Progenitor cell of endocrine pancreas (in vitro differentiated cells): ENCODE measurements around the gene ITFG2. TPM values are rescaled to one million over a fixed set of nuclear protein-coding genes. Genes with fewer than 3 reads are reported as not detected.

Experiments
- DNase-seq: peaks from one replicate; pipeline ENCODE4 v3.0.0; 2021; ENCODE audit warnings: low spot score; ENCODE audit not compliant: unreplicated experiment
- H3K27ac Mint-ChIP-seq: 2 replicates; pipeline ENCODE4 v1.8.0; 2021; ENCODE audit warnings: mild to moderate bottlenecking, moderate library complexity, mixed read lengths
- H3K27me3 Mint-ChIP-seq: 2 replicates; pipeline ENCODE4 v1.8.0; 2021; ENCODE audit warnings: mixed read lengths
- H3K36me3 Mint-ChIP-seq: 2 replicates; pipeline ENCODE4 v1.8.0; 2022; ENCODE audit warnings: mixed read lengths; ENCODE audit not compliant: insufficient read depth
- H3K4me1 Mint-ChIP-seq: 2 replicates; pipeline ENCODE4 v1.8.0; 2021; ENCODE audit warnings: low read depth, mixed read lengths
- H3K4me3 Mint-ChIP-seq: 2 replicates; pipeline ENCODE4 v1.8.0; 2021; ENCODE audit warnings: low read depth, mild to moderate bottlenecking, moderate library complexity, mixed read lengths
- H3K9me3 Mint-ChIP-seq: 2 replicates; pipeline ENCODE4 v1.8.0; 2021; ENCODE audit warnings: low read depth, mixed read lengths
- CTCF ChIP-seq: fragments of 200-600 bp; sonication (generic); IDR thresholded peaks from one replicate; pipeline ENCODE4 v1.5.0; 2021; ENCODE audit warnings: antibody characterized with exemption, mild to moderate bottlenecking; ENCODE audit not compliant: unreplicated experiment
- total RNA-seq: library from RNA; stranded (reverse); gene quantifications from 2 replicates; pipeline ENCODE4 v1.2.1, GENCODE V29; 2021

Gene ITFG2
- total RNA-seq, 1 donor from 2014 or later: 85.3 TPM

DNA sequence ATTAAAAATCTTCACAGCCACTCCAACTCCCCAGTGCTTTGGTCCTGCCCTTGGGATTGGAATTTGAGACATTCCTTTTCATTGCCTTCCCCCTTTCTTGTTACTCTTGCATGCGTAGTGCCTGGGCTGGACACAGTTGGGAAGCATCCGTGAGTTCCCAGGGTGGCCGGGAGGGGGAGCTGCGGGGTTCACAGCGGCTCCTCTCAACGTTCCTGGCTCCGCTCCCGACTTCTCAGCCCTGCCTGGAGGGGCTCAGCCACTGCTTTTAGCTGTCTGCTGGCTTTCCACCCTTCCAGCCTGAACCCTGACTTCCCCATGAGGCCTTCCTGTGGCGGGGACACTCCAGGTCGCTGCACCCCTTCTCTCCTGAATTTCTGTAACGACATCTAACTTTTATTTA lies 41.2 kb downstream of the ITFG2 start:
- peaks cover under 1% of the 10 kb centered on the region for H3K36me3 Mint-ChIP-seq
- H3K27ac Mint-ChIP-seq: peak overlapping the region; percentile 12
- peak; percentile 98 for TF ChIP-seq CTCF

GRCh38 chr12:2854669-2855453 lies 42.4 kb downstream of the ITFG2 start:
- H3K36me3 Mint-ChIP-seq: peaks cover 2% of the 10 kb centered on the region
- peaks cover 13% of the 10 kb centered on the region for H3K27me3 Mint-ChIP-seq
- H3K27ac Mint-ChIP-seq: no peak overlapping the region
- no peaks in the 10 kb centered on the region for H3K9me3 Mint-ChIP-seq
- no peak for DNase-seq
- no peak overlapping the region for H3K4me3 Mint-ChIP-seq
- no peak for TF ChIP-seq CTCF
- H3K4me1 Mint-ChIP-seq: peaks cover 15% of the 10 kb centered on the region

More for the DNA sequence above, 41.2 kb downstream of the ITFG2 start:
- no peaks in the 10 kb centered on the region for H3K9me3 Mint-ChIP-seq
- peaks cover 13% of the 10 kb centered on the region for H3K27me3 Mint-ChIP-seq
- H3K4me1 Mint-ChIP-seq: peaks cover 18% of the 10 kb centered on the region
- no peak overlapping the region for H3K4me3 Mint-ChIP-seq
- peak; percentile 93 for DNase-seq

- no peak for DNase-seq
- H3K27ac Mint-ChIP-seq: no peak overlapping the region
- H3K27me3 Mint-ChIP-seq: peaks cover 13% of the 10 kb centered on the region
- peaks cover 15% of the 10 kb centered on the region for H3K4me1 Mint-ChIP-seq
- no peaks in the 10 kb centered on the region for H3K9me3 Mint-ChIP-seq
- no peak overlapping the region for H3K4me3 Mint-ChIP-seq
- TF ChIP-seq CTCF: no peak
- H3K36me3 Mint-ChIP-seq: peaks cover 6% of the 10 kb centered on the region
Measured at GRCh38 chr12:2855546-2855945, 43.1 kb downstream of the ITFG2 start.

DNA sequence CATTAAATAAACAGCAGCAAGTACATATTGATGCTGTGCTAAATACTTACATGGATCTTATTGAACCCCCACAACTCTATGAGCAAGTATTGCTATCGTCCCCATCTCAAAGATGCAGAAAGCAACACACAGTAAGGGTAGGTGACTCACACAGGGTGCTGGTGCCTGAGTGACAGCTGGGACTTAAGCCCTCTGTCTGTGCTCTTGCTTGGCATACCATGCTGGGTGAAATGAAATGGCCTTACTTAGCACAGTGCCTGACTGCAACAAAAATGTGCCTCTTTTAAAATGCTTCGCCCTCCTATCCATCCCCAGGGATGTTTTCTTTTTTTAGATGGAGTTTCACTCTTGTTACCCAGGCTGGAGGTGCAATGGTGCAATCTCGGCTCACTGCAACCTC lies 43.6 kb downstream of the ITFG2 start:
- peaks cover 13% of the 10 kb centered on the region for H3K27me3 Mint-ChIP-seq
- no peaks in the 10 kb centered on the region for H3K9me3 Mint-ChIP-seq
- no peak for TF ChIP-seq CTCF
- DNase-seq: no peak
- H3K36me3 Mint-ChIP-seq: peaks cover 7% of the 10 kb centered on the region
- H3K27ac Mint-ChIP-seq: no peak overlapping the region
- H3K4me3 Mint-ChIP-seq: no peak overlapping the region
- H3K4me1 Mint-ChIP-seq: peaks cover 15% of the 10 kb centered on the region

DNA sequence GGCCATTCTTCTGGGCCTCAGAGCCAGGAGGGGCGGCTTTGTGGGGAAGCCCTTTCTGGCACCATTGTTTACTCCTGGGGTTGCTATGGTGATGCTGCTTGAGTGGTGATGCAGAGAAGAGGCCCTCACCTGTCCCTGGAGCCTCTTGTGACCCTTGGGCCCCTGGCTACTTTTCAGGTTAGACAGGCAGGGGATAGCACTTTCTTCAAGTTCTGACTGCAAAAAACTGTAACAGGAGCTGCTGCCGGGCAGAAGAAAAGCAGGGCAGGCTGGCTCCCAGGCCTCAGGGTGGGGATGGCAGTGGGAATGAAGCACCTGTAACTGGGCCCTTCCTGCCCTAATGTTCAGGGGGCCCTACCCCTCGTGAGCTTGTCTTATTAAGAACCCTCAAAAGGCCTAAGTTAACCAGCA lies 44.6 kb downstream of the ITFG2 start, which contains the start of gene TEX52:
Gene TEX52, minus strand, starts transcription at position 19 of the 411 bp plus-strand sequence. Its CDS starts 13 bp downstream, at position 6.
- no peaks in the 10 kb centered on the region for H3K9me3 Mint-ChIP-seq
- peaks cover 8% of the 10 kb centered on the region for H3K36me3 Mint-ChIP-seq
- H3K4me1 Mint-ChIP-seq: peaks cover 15% of the 10 kb centered on the region
- peak within 1 kb of the TSS; percentile 33 for H3K27ac Mint-ChIP-seq
- no peak for DNase-seq
- no peak for TF ChIP-seq CTCF
- peaks cover 13% of the 10 kb centered on the region for H3K27me3 Mint-ChIP-seq
- no peak within 1 kb of the TSS for H3K4me3 Mint-ChIP-seq
